G401 (cell line): ENCODE results near the gene EPHA7. TPM values are rescaled to one million over a fixed set of nuclear protein-coding genes. Genes with fewer than 3 reads are reported as not detected.
A peak's percentile ranks its signal among the peaks of the same experiment; 100 is the strongest.

ENCODE experiments used
- DNase-seq: peaks from one replicate; pipeline ENCODE4 v3.0.0-alpha.2; 2015; ENCODE audit warnings: low spot score
- in situ Hi-C: cut with HindIII; loops from 2 replicates; pipeline ENCODE4 v1.10.0; 2016; ENCODE audit warnings: low sequenced_read_pairs, mixed read lengths
- total RNA-seq: library from RNA; depleted of rRNA; stranded (reverse); fragments of >200 nt; shearing (Covaris generic); gene quantifications from 2 replicates; pipeline ENCODE4 v1.2.3, GENCODE V29; 2014

The EPHA7 gene
- total RNA-seq, 1 experiment from 2014 or later = 1.5 TPM

DNA sequence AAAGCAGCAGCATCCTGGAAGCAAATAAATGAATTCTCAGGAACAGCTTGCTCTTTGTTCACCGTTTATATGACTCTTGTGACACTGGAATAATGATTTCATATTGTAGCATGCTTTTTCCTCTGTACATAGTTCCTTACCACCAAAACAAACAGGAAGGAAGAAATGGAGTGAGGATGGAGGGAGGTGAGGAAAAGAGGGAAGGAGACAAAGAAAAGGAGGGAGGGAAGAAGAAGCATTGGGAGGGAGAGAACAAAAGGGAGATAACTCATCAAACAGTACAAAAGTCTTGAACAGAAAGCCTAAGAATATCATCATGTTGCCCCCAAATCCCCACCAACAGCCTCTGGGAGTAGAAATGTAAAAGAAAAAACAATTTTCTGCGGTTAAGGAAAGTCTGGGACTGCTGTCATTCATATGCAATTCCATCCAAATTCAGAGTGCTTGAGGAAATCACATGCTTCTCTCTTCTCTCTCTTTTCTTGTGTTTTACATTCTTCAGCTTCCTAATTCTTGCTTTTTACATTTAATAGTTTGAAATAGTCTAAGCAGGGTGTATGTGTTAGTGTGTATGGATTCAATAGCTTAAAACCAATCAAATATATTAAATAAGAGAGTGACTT lies 81.5 kb downstream of the EPHA7 start:
- no peak for DNase-seq
- in situ Hi-C loops = no loop called here

DNA sequence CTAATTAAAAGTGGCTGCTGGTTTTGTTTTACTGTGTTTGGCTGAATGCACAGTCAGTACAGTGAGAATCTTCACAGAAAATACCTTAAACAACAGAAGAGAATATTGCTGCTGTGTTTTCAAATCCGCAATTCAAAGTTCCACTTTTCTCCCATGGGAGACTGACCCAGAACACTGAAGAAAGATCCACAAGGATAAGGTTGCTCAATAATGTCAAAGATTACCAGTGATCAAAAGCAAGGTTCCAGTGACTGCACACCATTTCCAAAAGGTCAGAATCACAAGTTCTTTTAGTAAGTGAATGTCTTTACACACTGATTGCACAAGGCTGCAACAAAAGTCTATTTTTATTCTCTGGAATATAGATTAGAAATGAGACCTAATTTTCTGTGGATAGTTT lies 82.3 kb downstream of the EPHA7 start:
- in situ Hi-C loops = no loop called here
- DNase-seq = no peak

DNA sequence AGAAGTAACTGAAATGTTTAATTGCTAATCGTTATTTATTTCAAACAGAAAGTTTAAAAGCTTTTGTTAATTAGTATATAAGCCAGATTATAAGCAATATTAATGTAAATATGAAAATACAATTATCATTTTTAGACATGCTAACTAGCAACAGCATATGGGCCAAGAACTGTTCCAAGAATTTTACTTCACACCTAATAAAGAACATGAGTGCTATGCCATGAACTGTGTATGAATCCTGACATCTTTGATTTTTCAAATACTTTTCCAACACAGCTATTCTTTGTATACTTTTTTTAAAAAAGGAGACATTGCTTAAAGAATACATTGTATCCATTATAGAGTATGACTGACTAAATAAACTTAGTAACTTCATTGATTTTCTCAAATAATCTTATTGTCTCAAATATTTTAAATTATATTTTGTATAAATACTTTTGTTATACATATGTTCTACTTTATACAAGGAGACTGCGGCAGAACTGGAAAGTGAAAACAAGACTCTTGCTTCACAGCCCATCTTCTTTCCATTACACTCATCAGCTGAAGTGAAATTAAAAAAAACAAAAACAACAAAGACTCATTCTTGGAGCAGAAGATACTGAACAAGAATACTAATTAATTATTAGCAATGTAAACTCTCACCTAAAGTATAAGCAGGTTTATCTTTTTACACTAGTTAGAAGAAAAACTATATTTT lies 89.9 kb downstream of the EPHA7 start:
- in situ Hi-C loops = no loop called here
- no peak for DNase-seq

DNA sequence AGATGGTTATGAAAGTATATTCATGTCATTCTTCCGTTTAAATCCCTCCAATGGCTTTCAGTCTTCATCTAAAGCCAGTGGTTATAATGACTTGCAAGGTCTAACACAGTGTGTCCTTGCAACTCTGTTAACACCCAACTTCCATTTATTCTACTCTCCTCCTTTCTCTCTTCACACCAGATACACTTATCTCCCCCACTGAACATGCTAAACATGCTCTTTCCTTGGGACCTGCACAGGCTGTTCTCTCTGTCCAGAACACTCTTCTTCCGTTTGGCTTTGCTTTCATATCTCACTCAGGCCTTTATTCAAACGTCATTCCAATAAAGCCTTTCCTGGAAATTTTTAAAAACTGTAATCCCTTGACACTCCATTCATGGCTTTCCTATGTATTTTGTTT lies 91.5 kb downstream of the EPHA7 start:
- in situ Hi-C loops = no loop called here
- DNase-seq = no peak

DNA sequence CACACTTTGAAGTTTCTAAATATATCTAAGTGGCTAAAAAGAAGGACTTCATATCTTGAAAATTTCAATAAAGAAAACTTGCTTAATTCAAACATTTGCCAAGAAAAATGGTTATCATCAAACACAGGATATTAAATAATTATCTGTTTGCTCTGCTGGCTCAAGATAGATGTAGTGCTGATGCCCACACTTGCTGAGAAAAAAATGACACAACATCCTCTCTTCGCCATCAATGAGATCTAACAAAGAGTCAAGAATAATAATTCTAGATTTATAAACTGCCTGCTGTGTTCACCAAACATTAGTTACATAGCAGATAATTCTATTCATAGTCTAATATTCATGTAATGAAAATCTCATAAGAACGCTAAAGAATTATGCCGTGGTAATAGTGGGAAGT lies 93.6 kb downstream of the EPHA7 start:
- in situ Hi-C loops = no loop called here
- no peak for DNase-seq

DNA sequence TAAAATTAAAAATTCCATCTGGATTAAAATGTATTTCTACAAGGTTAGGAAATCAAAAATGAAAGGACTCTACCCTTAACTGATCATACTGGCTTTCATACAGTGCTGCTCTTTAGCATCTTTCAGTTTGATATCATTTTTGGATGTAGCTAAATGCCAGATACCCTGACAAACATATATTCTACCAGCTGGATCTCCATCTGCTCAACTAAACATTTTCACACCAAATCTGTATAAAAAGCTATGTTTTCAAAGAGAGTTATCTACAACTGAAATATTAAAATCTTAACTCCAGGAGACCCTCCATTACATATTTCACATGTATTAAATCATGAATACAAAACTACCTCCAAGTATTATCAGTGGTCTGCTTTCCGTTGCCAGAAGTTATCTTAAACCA lies 95.7 kb downstream of the EPHA7 start:
- in situ Hi-C loops = no loop called here
- DNase-seq = peak; percentile 61

DNA sequence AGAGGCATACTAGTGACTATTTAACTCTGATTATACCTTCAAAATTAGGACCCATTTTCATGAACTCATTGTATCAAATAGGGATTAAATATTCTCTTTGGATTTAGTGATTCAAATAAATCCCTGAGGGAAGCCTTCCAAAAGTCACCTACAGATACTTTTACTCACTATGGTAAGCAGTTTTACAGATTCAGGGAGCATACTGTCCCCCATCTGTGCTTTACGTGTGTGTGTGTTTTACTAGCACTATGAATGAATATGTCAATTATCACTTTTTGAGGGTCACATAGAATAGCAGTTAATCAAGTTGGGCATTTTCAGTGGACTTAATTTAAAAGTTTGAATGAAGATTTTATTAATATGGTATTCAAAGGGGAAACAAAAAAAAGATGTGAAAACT lies 96.7 kb downstream of the EPHA7 start:
- no peak for DNase-seq
- in situ Hi-C loops = no loop called here

DNA sequence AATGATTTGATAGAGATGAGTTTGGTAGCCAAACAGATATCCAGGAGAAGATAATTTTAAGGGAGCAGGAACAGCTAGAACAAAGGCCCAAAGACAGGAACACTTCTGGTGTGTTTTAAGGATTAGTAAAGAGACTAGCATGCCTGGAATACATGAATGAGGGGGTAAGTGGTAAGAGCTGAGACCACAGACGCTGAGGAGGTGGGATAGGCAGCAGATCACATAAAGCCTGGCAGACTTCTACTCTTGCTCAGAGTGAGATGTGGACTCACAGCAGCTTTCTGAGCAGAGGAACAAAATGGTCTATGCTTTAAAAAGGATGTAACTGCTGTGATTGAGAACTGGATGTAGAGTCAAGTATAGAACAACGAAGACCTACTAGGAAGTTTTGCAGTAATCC lies 100.1 kb downstream of the EPHA7 start:
- in situ Hi-C loops = no loop called here
- no peak for DNase-seq

DNA sequence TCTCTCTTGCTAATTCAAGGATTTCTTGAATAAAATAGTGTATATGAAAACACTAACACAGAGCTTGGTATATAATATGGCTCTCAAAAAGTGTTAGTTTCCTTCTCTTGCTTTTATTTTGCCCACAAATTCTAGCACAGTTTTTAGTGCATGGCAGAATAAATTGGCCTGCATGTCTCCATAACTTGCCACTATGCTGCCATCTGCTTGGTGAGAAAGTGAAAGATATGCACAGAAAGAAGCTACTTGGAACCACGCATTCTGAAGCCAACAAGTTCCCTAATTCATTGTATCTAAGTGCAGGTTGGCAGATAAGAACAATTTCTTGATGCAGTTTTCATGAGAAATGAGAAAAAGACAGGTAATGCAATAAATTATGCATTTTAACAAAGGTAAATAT lies 101.2 kb downstream of the EPHA7 start:
- peak; percentile 66 for DNase-seq
- in situ Hi-C loops = no loop called here

DNA sequence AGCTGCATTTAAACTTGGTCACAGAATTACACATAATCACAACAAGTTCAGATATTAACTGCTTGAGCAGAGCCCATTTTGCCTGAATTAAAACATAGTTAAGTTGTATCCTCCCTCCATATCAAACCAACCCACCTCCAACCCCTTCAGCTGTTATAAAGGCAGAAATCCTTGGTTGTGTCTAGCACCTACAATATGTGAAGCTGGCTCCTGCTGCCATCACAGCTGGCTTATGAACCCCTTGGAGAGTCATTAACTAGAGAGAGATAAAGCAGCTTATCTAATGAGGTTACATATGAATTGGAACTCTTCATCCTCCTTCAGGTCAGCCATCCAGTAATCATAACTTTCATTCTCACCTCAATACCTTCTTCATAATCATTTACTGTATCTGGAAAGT lies 101.8 kb downstream of the EPHA7 start:
- in situ Hi-C loops = no loop called here
- DNase-seq = no peak

DNA sequence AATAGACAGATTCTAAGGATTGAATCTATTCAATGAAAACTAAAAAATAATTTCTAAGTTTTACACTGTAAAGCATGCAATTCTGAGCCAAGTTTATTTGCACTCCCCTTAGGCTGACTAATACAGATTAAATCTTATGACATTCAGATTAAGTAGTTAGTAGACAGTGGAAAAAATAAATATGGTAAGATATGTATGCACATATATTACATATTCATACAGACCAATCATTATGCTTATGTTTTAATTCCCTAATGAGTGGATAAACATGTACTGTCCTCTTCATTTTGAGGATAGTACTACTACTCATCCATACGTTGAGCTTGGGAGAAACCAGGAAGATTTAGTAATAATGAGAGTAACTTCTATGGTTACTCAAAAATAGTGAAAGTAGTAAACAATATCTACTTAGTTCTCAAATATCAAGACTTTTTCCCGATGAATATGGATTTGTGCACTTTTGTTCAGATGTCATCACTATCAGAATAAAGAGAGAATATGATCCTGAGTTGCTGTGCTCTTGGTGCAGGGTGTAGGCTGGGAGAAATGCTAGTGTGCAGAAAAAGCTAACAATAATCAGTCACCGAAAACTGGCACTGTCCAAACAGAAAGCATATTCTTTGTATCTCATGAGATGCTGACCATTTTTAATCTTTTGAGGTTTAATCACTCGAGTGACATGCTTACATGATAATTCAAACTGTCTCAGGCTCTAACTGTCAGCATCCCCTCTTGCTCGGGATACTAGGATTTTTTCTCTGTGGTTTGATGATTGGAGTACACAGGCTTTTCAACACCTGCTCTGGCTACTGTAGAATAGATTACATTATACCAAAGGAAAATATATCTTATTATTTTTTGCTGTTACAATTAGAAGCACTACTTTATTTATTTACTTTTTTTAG lies 111.6 kb downstream of the EPHA7 start:
- in situ Hi-C loops = no loop called here
- peak; percentile 31 for DNase-seq

DNA sequence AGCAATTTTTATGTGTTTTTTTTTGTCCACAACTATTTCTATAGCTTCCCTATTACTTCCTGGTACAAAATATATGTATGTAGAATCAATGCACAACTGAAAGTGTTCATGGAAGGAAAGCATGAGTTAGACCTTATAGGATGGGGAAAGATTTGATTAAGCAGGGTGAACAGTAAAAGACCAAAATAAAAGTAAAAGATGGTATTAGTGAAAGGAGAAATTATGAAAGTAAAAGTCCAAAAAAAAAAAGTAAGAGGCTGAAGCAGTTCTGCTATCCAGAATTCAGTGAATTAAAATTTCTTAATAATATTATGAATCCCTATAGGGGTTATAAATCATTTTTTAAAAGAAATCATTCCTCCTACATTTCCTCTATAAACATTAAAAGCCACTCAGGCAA lies 114.3 kb downstream of the EPHA7 start:
- no peak for DNase-seq
- in situ Hi-C loops = no loop called here

DNA sequence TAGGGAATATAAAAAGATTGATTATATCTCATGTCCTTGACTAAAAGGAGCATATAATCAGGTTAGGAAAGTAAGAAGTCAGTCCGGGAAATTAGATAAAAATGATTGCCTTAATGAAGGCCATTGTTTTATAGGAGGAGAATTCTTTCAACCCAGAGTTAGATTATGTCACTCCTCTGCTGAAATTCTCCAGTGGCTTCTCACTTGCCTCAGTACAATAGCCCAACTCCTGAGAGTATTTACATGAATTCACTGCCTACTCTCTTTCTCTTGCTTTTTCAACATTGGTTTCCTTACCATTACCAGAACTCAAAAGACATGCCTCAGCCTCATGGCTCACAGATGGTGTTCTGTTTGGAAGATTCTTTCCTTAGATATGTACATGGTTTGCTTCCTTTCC lies 114.9 kb downstream of the EPHA7 start:
- no peak for DNase-seq
- in situ Hi-C loops = no loop called here

DNA sequence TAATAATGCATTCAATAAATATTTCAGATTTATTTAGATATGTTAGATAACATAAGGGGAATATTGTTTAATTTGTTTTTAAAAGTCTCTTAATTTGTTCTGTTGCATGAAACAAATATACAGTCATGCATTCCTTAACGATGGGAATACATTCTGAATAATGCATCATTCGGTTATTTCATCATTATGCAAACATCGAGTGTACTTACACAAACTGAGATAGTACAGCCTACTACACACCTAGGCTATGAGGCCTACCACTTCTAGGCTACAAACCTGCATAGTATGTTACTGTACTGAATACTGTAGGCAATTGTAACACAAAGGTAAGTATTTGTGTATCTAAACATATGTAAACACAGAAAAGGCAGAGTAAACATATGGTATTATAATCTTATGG lies 118.7 kb downstream of the EPHA7 start:
- in situ Hi-C loops = no loop called here
- no peak for DNase-seq

DNA sequence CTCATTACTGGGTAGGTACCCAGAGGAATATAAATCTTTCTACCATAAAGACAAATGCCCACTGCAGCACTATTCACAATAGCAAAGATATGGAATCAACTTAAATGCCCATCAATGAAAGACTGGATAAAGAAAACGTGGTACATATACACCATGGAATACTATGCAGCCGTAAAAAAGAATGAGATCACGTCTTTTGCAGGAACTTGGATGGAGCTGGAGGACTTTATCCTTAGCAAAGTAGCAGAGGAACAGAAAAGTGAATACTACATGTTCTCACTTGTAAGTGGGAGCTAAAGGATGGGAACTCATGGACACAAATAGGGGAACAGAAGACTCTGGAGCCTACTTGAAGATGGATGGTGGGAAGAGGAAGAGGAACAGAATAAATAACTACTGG lies 119.7 kb downstream of the EPHA7 start:
- in situ Hi-C loops = no loop called here

DNA sequence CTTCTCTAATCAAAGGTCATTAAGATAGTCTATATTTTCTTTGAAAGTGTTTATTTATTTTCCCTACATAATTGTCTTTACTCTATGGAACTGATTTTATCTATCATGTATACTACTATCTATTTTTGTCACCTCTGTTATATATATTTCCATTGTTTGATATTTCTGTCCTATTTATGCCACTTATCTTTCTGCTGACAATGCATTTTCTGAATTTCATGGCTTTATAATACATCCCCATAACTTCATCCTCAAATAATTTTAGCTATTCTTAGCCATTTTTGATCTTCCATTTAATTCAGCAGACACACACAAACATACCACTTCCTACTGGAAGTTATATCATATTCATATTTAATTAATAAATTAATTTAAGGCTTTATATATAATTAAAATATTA lies 123.7 kb downstream of the EPHA7 start:
- in situ Hi-C loops = no loop called here
- no peak for DNase-seq

More for the DNA sequence above, 119.7 kb downstream of the EPHA7 start:
- no peak for DNase-seq

DNA sequence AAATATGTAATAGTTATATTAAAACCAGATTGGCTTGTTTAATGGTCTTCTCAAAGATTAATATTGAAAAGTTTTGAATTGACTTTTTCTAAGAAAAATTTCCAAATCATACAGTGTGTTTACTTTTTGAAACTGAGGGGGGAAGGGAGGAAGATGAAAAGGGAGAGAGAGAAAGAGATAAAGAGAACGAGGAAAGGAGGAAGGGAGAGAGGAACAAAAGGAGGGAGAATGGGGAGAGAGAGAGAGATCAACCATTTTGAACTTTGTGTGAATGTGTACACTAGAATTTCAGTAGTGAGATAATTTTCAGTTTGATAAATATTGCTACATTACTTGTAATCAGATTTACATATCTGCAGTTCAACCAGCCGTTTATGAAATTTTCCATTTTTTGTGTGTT lies 124.5 kb downstream of the EPHA7 start:
- in situ Hi-C loops = no loop called here
- DNase-seq = no peak

DNA sequence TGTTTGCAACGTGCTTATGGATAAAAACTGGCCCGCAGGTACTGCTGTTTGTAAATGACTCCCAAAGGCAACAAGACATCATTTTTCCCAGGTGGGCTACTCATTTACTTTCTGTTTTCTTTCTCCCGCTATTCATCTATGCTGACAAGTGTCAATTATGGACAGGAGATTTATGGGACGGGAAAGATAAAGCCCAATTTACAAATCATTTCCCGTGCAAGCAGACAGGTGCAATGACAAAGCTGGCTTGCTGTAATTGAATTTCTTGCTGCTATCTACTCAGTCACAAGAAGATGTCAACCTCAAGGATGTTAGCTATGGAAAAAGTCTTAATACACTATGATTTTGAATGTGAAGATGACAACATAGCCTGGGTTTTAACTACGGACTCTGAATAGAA lies 125.5 kb downstream of the EPHA7 start:
- peak; percentile 31 for DNase-seq
- in situ Hi-C loops = no loop called here

DNA sequence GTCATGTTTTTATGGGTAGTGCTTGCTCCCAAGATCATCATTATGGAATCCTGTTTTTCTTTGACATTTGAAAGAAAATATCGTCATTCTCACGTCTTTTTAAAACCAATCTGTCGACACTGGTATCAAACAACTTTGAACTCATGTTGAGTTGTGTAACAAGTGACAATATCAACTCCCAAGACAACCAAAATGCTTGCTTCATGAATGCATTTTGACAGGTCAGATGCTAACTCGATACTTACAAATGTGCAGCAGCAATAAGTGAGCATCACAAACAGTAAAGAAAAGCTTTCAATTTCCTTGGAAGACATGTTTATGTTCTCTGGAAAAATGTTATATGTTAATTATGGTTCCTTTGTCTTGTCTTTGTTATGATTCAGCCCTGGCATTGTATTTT lies 125.9 kb downstream of the EPHA7 start:
- DNase-seq = peak; percentile 35
- in situ Hi-C loops = no loop called here

DNA sequence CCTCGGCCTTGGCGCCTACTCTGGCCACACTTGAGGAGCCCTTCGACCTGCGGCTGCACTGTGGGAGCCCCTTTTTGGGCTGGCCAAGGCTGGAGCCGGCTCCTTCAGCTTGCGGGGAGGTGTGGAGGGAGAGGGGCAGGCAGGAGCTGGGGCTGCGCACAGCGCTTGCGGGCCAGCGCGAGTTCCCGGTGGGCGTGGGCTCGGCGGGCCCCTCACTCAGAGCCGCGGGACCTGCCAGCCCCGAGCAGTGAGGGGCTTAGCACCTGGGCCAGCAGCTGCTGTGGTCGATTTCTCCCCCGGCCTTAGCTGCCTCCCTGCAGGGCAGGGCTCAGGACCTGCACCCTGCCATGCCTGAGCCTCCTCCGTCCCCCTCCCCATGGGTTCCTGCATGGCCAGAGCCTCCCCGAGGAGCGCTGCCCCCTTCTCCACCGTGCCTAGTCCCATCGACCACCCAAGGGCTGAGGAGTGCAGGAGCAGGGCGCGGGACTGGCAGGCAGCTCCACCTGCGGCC lies 136.8 kb downstream of the EPHA7 start:
- in situ Hi-C loops = no loop called here
- no peak for DNase-seq
